Sigmoid colon (tissue), 7 donors: ENCODE results near the gene IFT80. TPM values are rescaled to one million over a fixed set of nuclear protein-coding genes. Genes with fewer than 3 reads are reported as not detected.

ENCODE experiments used
- DNase-seq: peaks from one replicate; pipeline ENCODE4 v3.0.0-alpha.2; 2019
- H3K27ac ChIP-seq, 4 donors: fragments of 200-600 bp; sonication (generic); one replicate each; pipeline ENCODE4 v1.5.1; 2016 to 2019; ENCODE audit warnings: mild to moderate bottlenecking in 1 of 4
- H3K27me3 ChIP-seq, 3 donors: fragments of 200-600 bp; sonication (generic); one replicate each; pipeline ENCODE4 v1.5.1; 2019; ENCODE audit warnings: mild to moderate bottlenecking in 1 of 3
- H3K36me3 ChIP-seq, 4 donors: fragments of 200-600 bp; sonication (generic); one replicate each; pipeline ENCODE4 v1.5.1; 2016 to 2019
- H3K4me1 ChIP-seq, 4 donors: fragments of 200-600 bp; sonication (generic); one replicate each; pipeline ENCODE4 v1.5.1; 2017 to 2019
- H3K4me3 ChIP-seq, 4 donors: fragments of 200-600 bp; sonication (generic); one replicate each; pipeline ENCODE4 v1.5.1; 2017 to 2019; ENCODE audit warnings: mild to moderate bottlenecking in 2 of 4, moderate library complexity in 1 of 4
- H3K9me3 ChIP-seq, 4 donors: fragments of 200-600 bp in 3 of 4; sonication (generic) in 3 of 4; one replicate each; pipeline versions ENCODE4 v1.5.1 to v1.6.1; 2013 to 2019
- EP300 ChIP-seq, 4 donors: sonication (generic); formaldehyde crosslinking; IDR thresholded peaks; one replicate each; pipeline ENCODE4 v1.6.1; 2017; ENCODE audit warnings: antibody characterized with exemption in 4 of 4
- POLR2A ChIP-seq, 2 donors: fragments of 450-650 bp; IDR thresholded peaks; one replicate each; pipeline ENCODE4 v1.6.1; 2016; ENCODE audit warnings: antibody characterized with exemption in 2 of 2, mild to moderate bottlenecking in 2 of 2, moderate library complexity in 2 of 2
- POLR2AphosphoS5 ChIP-seq, 4 donors: sonication (generic); formaldehyde crosslinking; IDR thresholded peaks; one replicate each; pipeline ENCODE4 v1.6.1; 2017; ENCODE audit warnings: antibody characterized with exemption in 4 of 4
- WGBS, 2 donors: extraction: QIAGEN DNeasy Blood & Tissue Kit; methylation state at CpG; one replicate each; pipeline ENCODE4 v1.1.7; 2013; 5-methylcytosine and 5-hydroxymethylcytosine counted together
- intact Hi-C: fragments of 100-400 bp; cut with DNase I; formaldehyde crosslinking; loops from one replicate; pipeline ENCODE4 v1.15.1; 2023
- polyA plus RNA-seq, 3 donors: library from polyadenylated mRNA; stranded (reverse); fragments of 200-250 nt; gene quantifications; one replicate each; pipeline ENCODE4 v1.2.3, GENCODE V29; 2013
- total RNA-seq, 4 donors: library from RNA; depleted of rRNA; stranded (reverse); fragments of >200 nt; gene quantifications; one replicate each; pipeline ENCODE4 v1.1.0, GENCODE V29; 2016
- TF ChIP-seq, protein P1 (sequence below), 4 experiments: fragments of 450-650 bp in 3 of 4; fragments of 200-600 bp in 1 of 4; IDR thresholded peaks; one replicate each; pipeline ENCODE4 v1.5.1; 2016 to 2019; ENCODE audit warnings: antibody characterized with exemption in 4 of 4, mild to moderate bottlenecking in 3 of 4, moderate library complexity in 2 of 4
- donor health status: healthy with polysubstance abuse.
- donor health status: Bipolar disorder and iron deficiency.
- donor health status: healthy.

IFT80 gene
- total and polyA plus RNA-seq, 7 donors = 5.8 to 22.8 (median 15.0) TPM

- DNase-seq = no peak
- Histone ChIP-seq H3K4me3 (no peak overlapping the region), H3K27me3 (no peaks in the 10 kb centered on the region), H3K9me3 (no peaks in the 10 kb centered on the region), H3K4me1 (peaks cover 0 to 2% (median 0%) of the 10 kb centered on the region in 4 donors), H3K36me3 (no peaks in the 10 kb centered on the region), H3K27ac (no peak overlapping the region)
- TF ChIP-seq POLR2A (IDR thresholded peaks at IDR 0.05) (no peak), EP300 (IDR thresholded peaks at IDR 0.05) (no peak), POLR2AphosphoS5 (IDR thresholded peaks at IDR 0.05) (no peak)
- TF ChIP-seq, protein P1, sequence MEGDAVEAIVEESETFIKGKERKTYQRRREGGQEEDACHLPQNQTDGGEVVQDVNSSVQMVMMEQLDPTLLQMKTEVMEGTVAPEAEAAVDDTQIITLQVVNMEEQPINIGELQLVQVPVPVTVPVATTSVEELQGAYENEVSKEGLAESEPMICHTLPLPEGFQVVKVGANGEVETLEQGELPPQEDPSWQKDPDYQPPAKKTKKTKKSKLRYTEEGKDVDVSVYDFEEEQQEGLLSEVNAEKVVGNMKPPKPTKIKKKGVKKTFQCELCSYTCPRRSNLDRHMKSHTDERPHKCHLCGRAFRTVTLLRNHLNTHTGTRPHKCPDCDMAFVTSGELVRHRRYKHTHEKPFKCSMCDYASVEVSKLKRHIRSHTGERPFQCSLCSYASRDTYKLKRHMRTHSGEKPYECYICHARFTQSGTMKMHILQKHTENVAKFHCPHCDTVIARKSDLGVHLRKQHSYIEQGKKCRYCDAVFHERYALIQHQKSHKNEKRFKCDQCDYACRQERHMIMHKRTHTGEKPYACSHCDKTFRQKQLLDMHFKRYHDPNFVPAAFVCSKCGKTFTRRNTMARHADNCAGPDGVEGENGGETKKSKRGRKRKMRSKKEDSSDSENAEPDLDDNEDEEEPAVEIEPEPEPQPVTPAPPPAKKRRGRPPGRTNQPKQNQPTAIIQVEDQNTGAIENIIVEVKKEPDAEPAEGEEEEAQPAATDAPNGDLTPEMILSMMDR (IDR thresholded peaks at IDR 0.05) = no peak
- intact Hi-C loops = loop anchor here (10.0 kb wide), 1 partner anchor 588 kb away; no protein-coding TSS in a partner anchor
Observed at GRCh38 chr3:160392798-160393197, 6.2 kb downstream of the IFT80 start.

- H3K4me3 ChIP-seq = no peak overlapping the region
- intact Hi-C loops = loop anchor here (10.0 kb wide), 1 partner anchor 586 kb away; no protein-coding TSS in a partner anchor
- H3K4me1 ChIP-seq = peaks cover 0 to 3% (median 0%) of the 10 kb centered on the region in 4 donors
- TF ChIP-seq POLR2A (IDR thresholded peaks at IDR 0.05) = no peak
- TF ChIP-seq POLR2AphosphoS5 (IDR thresholded peaks at IDR 0.05) = no peak
- TF ChIP-seq, protein P1 (IDR thresholded peaks at IDR 0.05) = no peak
- TF ChIP-seq EP300 (IDR thresholded peaks at IDR 0.05) = no peak
- no peaks in the 10 kb centered on the region for H3K36me3 ChIP-seq
- H3K27me3 ChIP-seq = no peaks in the 10 kb centered on the region
- no peak overlapping the region for H3K27ac ChIP-seq
- 91 to 93% methylated on average over 3 of the region's 3 CpGs for WGBS, 2 donors
- H3K9me3 ChIP-seq = no peaks in the 10 kb centered on the region
- DNase-seq = no peak
Observed at GRCh38 chr3:160390565-160391138, 8.4 kb downstream of the IFT80 start.

DNA sequence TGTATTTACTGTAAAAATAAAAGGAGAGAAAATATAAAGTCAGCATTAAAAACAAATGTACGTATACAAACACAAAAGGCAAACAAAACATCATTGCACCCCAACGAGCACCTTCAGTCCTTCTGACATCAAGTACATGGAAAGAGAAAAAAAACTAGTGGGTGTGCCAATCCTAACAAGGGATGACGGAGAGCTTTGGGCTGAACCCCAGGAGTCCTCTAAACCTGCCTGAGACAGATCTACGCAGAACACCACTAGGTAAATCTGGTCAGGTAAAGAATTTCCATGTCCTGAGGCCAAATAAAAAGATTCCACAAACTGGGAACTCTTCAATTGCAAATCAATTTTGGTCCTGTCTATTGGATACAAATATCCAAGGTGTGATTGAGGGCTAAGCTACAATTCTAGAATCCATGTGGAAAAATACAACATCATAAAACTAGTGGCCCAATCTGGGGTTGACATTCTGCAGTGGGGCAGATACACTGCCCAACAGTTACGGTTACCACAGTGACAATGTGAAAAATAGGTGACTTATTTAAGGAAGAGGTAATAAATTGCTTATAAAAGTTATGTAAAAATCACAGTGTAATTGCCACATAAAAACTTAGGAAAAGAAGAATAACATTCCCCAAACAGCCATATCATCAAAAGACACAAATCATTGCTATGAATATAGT, 14.2 kb downstream of the IFT80 start:
- DNase-seq = no peak
- Histone ChIP-seq H3K4me3 (no peak overlapping the region), H3K36me3 (peaks cover 0 to 4% (median 0%) of the 10 kb centered on the region in 4 donors), H3K4me1 (peaks cover 0 to 7% (median 0%) of the 10 kb centered on the region in 4 donors), H3K27ac (no peak overlapping the region), H3K27me3 (no peaks in the 10 kb centered on the region), H3K9me3 (no peaks in the 10 kb centered on the region)
- intact Hi-C loops = no loop called here
- 24 to 75% methylated on average over 5 of the region's 5 CpGs for WGBS, 2 donors
- TF ChIP-seq EP300 (IDR thresholded peaks at IDR 0.05) = no peak
- no peak for TF ChIP-seq POLR2A (IDR thresholded peaks at IDR 0.05)
- no peak for TF ChIP-seq POLR2AphosphoS5 (IDR thresholded peaks at IDR 0.05)
- TF ChIP-seq, protein P1 (IDR thresholded peaks at IDR 0.05) = no peak

DNA sequence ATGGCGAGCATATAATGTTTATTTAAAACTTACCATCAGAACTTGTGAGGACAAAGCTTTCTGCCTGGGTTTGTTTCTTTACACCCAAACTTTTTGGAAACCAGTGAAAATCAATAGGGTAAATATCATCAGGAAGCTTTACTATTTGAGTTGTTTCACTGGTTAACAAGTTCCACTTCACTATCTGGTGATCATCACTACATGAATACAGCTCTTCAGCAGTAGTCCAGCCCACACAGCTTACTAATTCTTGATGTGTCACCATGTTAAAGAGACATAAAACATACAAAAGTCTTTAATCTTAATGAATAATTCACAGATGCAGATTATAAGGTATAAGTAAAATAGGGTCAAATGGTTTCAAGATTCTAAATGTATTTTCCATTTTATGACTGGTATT, 17.6 kb downstream of the IFT80 start:
- 92 to 97% methylated on average over 1 of the region's 1 CpG for WGBS, 2 donors
- no peak overlapping the region for H3K4me3 ChIP-seq
- H3K27me3 ChIP-seq = no peaks in the 10 kb centered on the region
- H3K27ac ChIP-seq = no peak overlapping the region
- H3K4me1 ChIP-seq = peaks cover 0 to 7% (median 0%) of the 10 kb centered on the region in 4 donors
- no peak for TF ChIP-seq POLR2AphosphoS5 (IDR thresholded peaks at IDR 0.05)
- peaks cover 0 to 7% (median 0%) of the 10 kb centered on the region in 4 donors for H3K36me3 ChIP-seq
- DNase-seq = no peak
- intact Hi-C loops = no loop called here
- H3K9me3 ChIP-seq = no peaks in the 10 kb centered on the region

DNA sequence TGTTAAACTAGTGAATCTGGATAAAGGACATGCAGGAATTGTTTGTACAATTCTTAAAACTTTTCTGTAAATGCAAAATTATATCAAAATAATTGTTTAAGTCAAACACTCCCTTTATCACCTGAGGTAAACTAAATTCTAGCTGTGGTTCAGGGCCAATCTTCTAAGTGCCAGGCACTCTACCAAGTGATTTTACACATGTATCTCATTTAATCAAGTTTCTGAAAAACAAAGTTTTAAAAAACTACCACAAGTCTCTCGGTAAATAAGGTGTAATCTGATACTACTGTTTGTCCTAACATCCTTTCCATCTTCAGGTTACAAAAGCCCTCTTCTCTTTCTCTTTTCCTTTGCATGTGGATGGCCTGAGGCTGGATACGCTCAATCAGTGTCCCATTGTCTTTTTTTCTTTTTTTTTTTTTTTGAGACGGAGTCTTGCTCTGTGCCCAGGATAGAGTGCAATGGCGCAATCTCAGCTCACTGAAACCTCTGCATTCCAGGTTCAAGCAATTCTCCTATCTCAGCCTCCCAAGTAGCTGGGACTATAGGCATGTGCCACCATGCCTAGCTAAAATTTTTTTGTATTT, 19.3 kb downstream of the IFT80 start:
- H3K27me3 ChIP-seq = no peaks in the 10 kb centered on the region
- no peak overlapping the region for H3K4me3 ChIP-seq
- H3K4me1 ChIP-seq = no peaks in the 10 kb centered on the region
- H3K27ac ChIP-seq = no peak overlapping the region
- 95 to 96% methylated on average over 4 of the region's 4 CpGs for WGBS, 2 donors
- TF ChIP-seq POLR2AphosphoS5 (IDR thresholded peaks at IDR 0.05) (no peak), POLR2A (IDR thresholded peaks at IDR 0.05) (no peak), EP300 (IDR thresholded peaks at IDR 0.05) (no peak)
- TF ChIP-seq, protein P1 (IDR thresholded peaks at IDR 0.05) = no peak
- peaks cover 0 to 24% (median 0%) of the 10 kb centered on the region in 4 donors for H3K36me3 ChIP-seq
- DNase-seq = no peak
- no peaks in the 10 kb centered on the region for H3K9me3 ChIP-seq
- intact Hi-C loops = no loop called here
